Measurements from ENCODE around the gene UNC5C.

Gene UNC5C

GRCh38 chr4:95522682-95523530, 25.9 kb downstream of the UNC5C start:
- no peak for DNase-seq (ENCODE audit: low spot score)

- DNase-seq (ENCODE audit: low spot score): no peak
Observed at GRCh38 chr4:95517576-95518345, 31.0 kb downstream of the UNC5C start.

GRCh38 chr4:95516528-95517017, 32.2 kb downstream of the UNC5C start:
- DNase-seq (ENCODE audit: low spot score): no peak

GRCh38 chr4:95515589-95515988, 33.2 kb downstream of the UNC5C start:
- no peak for DNase-seq (ENCODE audit: low spot score)

GRCh38 chr4:95513022-95513421, 35.8 kb downstream of the UNC5C start:
- DNase-seq (ENCODE audit: low spot score): no peak

- DNase-seq (ENCODE audit: low spot score): no peak
Observed at GRCh38 chr4:95511477-95511876, 37.3 kb downstream of the UNC5C start.

GRCh38 chr4:95510877-95511276, 37.9 kb downstream of the UNC5C start:
- no peak for DNase-seq (ENCODE audit: low spot score)

GRCh38 chr4:95510145-95510544, 38.6 kb downstream of the UNC5C start:
- peak; percentile 12 for DNase-seq (ENCODE audit: low spot score)

- DNase-seq (ENCODE audit: low spot score): no peak
Observed at GRCh38 chr4:95508421-95508820, 40.4 kb downstream of the UNC5C start.

GRCh38 chr4:95507561-95507960, 41.2 kb downstream of the UNC5C start:
- no peak for DNase-seq (ENCODE audit: low spot score)

- DNase-seq (ENCODE audit: low spot score): no peak
Observed at GRCh38 chr4:95507147-95507546, 41.6 kb downstream of the UNC5C start.

GRCh38 chr4:95506264-95506663, 42.5 kb downstream of the UNC5C start:
- DNase-seq (ENCODE audit: low spot score): no peak

- DNase-seq (ENCODE audit: low spot score): no peak
Observed at GRCh38 chr4:95505799-95506198, 43.0 kb downstream of the UNC5C start.

- no peak for DNase-seq (ENCODE audit: low spot score)
Observed at GRCh38 chr4:95505151-95505550, 43.6 kb downstream of the UNC5C start.

- no peak for DNase-seq (ENCODE audit: low spot score)
Observed at GRCh38 chr4:95504501-95504900, 44.3 kb downstream of the UNC5C start.

- no peak for DNase-seq (ENCODE audit: low spot score)
Observed at GRCh38 chr4:95500361-95500760, 48.4 kb downstream of the UNC5C start.

GRCh38 chr4:95499291-95499696, 49.5 kb downstream of the UNC5C start:
- no peak for DNase-seq (ENCODE audit: low spot score)

- DNase-seq (ENCODE audit: low spot score): no peak
Observed at GRCh38 chr4:95494186-95494585, 54.6 kb downstream of the UNC5C start.

- no peak for DNase-seq (ENCODE audit: low spot score)
Observed at GRCh38 chr4:95478679-95479078, 70.1 kb downstream of the UNC5C start.

- DNase-seq (ENCODE audit: low spot score): no peak
Observed at GRCh38 chr4:95476121-95476520, 72.7 kb downstream of the UNC5C start.

- no peak for DNase-seq (ENCODE audit: low spot score)
Observed at GRCh38 chr4:95472534-95472933, 76.2 kb downstream of the UNC5C start.

- DNase-seq (ENCODE audit: low spot score): no peak
Observed at GRCh38 chr4:95470622-95471021, 78.2 kb downstream of the UNC5C start.

GRCh38 chr4:95469617-95470016, 79.2 kb downstream of the UNC5C start:
- DNase-seq (ENCODE audit: low spot score): no peak
